Left ventricle myocardium superior (tissue), 1 donor: ENCODE measurements around the gene CCDC92. TPM values are rescaled to one million over a fixed set of nuclear protein-coding genes. Genes with fewer than 3 reads are reported as not detected.
A peak's percentile ranks its signal among the peaks of the same experiment; 100 is the strongest.

Experiments used
- ATAC-seq: fragments of 200-7000 bp; cut with Tn5 transposase; one replicate; pipeline ENCODE4 v1.9.1; 2020; ENCODE audit warnings: mild to moderate bottlenecking, moderate library complexity
- DNase-seq: peaks from one replicate; pipeline ENCODE4 v3.0.0-alpha.2; 2020
- intact Hi-C: fragments of 100-400 bp; cut with micrococcal nuclease; formaldehyde crosslinking; loops from one replicate; pipeline ENCODE4 v1.11.0; 2022
- total RNA-seq: library from RNA; stranded (reverse); fragmentation: NEBNext Ultra II Directional; extraction: Animal tissue kit (Norgen Biotek cat#: 25700); gene quantifications from one replicate; pipeline ENCODE4 v1.2.1, GENCODE V29; 2021
- donor health status: DM: no; HTN: yes; CAD: no; lungs with severe emphysema.

CCDC92 gene
- total RNA-seq, 1 donor from 2014 or later: 54.0 TPM

DNA sequence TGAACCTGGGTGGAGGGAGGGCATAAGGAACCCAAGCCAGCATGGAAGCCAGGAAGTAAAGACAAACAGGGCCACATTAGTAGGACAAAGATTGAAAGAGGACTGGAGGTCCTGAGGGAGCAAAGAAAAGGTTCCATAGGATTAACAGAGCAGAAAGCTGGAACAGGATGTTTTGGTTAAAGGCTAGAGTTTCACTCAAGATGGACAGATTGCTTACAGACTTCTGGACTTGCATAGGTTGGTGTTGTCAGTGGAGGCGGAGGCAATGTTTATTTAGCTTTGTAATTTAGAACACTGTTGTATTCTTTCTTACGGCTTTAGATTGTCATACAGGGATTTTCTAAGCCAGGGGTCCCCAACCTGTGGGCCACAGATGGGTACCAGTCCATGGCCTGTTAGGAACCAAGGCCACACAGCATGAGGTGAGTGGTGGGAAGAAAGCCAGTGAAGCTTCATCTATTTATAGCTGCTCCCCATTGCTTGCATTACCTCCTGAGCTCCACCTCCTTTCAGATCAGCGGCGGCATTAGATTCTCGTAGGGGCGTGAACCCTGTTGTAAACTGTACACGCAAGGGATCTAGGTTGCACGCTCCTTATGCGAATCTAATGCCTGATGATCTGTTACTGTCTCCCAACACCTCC is 31.7 kb upstream of the CCDC92 start:
- peak; percentile 34 for ATAC-seq
- DNase-seq: no peak
- intact Hi-C loops: no loop called here

DNA sequence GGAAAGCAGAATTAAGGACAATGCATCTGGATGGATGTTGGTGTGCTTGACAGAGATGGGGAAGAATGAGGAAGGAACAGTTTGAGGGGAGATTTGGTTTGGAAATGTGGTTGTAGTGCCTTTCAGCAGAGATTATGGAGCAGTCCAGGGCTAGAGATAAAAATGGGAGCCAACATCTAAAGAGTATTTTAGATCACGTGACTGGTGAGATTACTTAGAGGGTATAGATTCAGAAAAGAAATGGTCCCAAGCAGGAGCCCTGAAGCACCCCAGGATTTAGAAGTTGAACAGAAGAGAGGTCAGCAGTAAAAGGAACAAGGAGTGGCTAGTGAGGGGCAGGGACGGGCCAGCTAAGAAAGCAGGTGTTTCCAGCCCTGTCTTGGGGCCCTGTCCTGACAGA is 30.0 kb upstream of the CCDC92 start:
- no peak for ATAC-seq
- no peak for DNase-seq
- intact Hi-C loops: no loop called here

DNA sequence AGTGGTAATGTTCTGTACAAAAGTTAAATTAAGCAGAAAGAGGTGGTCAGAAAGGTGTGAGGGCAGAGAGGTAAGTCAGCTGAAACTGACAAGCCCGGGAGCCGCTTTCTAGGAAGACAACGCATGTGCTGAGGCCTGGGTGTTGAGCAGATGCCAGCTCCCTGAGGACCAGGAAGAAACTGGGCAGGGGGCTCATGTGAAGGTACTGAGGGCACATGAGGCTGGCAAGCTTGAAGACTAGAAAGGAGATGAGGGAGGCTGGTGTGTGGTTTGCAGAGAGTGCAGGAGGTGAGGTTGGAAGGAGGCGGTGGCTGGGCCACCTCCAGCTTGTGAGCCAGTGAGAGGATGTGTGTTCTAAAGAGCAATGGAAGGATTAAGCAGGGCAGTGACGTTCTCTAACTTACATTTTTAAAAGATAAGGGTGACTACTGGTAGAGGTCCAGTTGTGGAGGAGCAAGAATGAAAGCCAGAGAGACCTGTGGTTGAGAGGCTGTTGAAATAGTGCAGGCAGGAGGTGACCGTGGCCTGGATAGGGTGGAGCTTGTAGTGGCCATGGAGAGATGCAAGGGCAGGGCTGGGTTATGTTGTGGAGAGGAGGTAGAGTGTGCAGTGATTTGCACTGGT is 29.5 kb upstream of the CCDC92 start:
- intact Hi-C loops: no loop called here
- ATAC-seq (peak; percentile 63), DNase-seq (no peak)

DNA sequence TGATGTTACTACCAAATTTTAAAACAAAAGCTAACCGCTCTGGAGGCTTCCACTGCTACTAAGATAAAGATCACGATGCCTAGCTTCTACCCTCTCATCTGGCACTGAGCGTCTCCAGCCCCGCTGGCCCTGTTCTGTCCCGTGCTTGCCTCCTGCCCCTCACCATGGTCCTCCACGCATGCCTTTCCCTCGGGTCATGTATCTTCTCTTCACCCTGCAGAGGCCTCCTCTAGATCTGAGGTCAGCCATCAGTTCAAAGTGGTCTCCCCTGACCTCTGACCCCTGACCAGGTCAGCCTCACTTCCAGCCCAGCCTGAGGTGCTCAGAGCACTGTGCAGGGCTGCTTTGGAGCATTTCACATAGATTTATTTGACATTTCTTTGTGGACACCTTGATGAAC is 28.7 kb upstream of the CCDC92 start:
- DNase-seq: no peak
- intact Hi-C loops: no loop called here
- ATAC-seq: no peak

DNA sequence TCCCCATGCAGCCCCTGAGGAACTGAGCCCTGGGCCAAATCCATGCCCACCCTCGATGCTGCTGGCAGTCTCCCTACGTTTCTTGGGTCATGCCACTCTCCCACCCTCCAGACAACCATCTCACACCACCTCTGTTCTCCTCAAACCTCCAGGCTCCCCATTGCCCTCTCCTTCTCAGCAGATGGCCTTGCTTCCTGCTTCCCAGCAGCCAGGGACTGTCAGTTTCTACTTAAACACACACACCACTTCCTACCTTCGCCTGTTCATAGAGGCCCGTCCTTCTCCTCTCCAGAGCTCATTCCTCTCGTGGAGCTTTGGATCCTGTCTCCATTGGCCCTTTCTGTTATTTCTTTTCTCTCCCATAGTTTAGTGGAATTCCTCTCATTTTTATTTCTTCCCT is 27.5 kb upstream of the CCDC92 start:
- ATAC-seq (no peak), DNase-seq (no peak)
- intact Hi-C loops: no loop called here

DNA sequence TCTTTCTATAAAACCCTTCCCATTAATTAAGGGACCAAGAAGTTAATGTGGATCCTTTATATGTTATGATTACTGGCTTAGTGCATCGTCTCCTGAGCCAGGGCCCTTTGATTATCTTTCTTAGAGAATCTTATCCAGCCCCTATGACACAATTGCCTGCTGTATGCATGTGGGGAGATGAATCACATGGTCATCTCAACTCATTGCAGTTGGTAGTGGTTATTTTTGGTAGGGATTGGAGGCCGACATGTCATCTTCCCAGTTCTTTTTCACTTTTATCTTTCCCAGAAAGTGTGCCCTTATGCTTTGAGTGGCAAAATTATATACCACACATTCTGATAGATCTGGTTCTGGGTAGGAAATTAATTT is 26.3 kb upstream of the CCDC92 start:
- intact Hi-C loops: no loop called here
- DNase-seq (no peak), ATAC-seq (peak; percentile 18)

DNA sequence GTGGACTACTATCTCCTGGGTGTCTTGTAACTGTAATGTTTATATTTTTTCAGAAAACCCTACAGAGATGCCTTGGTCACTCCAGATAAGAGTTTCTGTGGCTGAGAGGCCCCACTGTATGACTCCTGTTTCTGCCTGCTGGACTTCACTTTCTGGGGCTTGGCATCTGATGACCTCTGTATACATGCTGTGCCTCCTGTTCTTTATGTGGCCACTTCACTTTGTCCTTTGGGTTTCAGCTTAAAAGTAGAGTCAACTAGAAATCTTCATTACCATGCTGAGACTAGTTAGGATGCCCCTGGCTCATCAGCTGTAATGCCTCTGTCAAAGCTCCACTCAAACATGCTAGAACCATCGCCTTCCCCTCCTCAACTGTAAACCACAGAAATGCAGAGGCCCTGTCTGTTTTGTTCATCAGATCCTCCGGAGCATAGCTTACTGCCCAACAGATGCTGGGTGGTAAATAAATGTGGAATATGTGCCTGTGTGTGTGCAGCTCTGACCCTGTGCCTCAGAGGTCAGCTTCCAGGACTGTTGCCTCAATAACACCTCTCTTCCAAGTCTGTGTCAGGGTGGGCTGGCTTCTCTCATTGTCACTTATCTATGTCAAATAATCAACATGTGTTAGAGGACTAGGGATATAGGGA is 25.8 kb upstream of the CCDC92 start:
- peak; percentile 8 for ATAC-seq
- no peak for DNase-seq
- intact Hi-C loops: no loop called here

DNA sequence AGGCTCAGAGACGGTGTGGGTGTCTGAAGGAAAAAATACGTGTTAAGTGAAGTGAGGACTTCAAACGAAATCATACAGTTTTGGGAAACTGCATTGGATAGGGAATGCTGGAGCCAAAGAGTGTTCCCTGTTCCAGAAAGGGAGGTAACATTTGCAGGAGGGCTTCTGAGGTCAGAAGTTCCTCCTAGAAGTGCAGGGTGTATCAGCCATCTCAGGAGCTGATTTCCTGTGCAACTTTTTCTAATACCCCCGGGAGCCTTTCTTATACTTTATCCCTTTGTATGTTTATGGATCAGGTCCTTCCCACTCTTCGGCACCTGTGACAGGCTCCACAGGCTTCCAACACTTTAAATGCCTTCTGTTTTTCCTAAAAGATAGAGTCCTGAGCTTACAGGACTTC is 25.3 kb upstream of the CCDC92 start:
- ATAC-seq (no peak), DNase-seq (no peak)
- intact Hi-C loops: no loop called here

DNA sequence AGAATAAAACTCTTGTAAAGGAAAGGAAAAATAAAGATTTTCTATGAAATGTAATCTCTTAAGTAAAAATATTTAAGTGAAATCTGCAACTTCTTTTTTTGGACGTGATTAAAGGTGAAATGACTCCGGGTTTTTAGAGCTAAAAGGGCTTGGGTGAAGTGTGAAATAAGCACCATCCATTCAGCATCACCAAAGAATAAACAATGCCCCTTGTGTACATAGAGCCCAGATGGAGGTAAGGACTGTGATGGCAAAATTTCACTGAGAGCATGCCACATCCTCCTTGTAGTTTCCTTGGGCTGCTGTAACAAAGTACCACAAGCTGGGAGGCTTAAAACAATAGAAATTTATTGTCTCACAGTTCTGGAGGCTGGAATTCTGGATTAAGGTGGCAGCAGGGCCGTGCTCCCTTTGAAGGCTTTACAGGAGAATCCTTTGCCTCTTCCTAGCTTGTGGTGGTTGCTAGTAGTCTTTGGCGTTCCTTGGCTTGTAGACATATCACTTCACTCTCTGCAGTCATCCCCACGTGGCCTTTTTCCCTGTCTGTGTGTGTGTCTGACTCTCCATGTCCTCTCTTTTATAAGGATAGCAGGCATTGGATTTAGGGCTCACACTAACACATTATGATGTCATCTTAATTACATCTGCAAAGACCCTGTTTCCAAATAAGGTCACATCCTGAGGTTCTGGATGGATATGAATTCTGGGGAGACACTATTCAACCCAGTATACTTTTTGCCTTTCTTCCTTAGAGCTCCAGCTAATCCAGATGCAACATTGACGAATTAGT is 24.6 kb upstream of the CCDC92 start:
- DNase-seq (no peak), ATAC-seq (no peak)
- intact Hi-C loops: no loop called here

DNA sequence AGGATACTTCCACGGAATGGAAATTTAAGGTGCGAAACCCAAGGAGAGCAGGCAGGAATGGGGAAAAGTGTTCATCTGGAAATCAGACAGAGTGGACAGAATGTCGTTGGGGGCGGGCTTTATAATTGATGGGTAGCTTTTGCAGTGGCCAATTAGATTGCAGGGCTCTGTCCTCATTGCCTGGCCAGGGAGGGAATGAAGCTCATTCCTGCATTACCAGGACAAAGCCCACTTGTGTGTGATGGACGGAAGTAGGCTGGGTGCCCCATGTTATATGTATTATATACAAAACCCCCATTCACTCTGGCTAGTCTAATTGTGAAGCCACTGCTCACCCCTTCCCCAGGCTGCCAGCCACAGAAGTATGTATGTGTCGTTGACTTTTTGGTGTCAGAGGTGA is 23.9 kb upstream of the CCDC92 start:
- no peak for ATAC-seq
- no peak for DNase-seq
- intact Hi-C loops: no loop called here

DNA sequence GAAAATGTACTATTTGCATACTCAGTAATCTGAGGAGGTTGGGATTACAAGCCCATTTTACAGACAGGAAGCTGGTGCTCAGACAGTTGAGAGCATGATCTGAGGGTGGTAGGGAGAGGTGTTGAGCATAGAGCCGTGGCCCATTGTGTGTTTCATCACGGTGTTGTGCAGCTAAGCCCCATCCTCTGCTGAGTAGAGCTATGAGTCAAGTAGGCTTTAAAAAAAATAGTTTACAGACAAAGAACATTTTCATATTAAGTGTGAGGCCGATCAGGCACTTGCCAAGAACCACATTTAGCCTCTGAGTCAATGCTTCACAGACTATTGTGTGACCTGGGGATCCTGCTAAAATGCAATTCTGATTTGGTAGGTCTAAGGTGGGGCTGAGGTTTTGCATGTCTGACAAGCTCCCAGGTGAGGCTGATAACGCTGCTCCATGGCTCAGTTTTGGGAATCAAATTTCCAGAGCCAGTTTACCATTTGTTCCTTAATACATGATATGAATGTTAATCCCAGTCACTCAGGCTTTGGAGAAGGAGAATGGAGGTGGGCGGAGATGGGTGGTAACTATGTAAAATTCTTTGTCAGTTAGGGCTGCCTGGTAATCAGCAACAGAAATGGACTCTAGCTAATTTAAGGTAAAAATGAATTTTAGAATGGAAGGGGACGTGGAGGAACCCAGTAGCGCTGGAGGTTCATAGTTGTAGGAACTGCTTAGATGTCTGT is 22.6 kb upstream of the CCDC92 start:
- peak; percentile 41 for ATAC-seq
- intact Hi-C loops: no loop called here
- DNase-seq: no peak

DNA sequence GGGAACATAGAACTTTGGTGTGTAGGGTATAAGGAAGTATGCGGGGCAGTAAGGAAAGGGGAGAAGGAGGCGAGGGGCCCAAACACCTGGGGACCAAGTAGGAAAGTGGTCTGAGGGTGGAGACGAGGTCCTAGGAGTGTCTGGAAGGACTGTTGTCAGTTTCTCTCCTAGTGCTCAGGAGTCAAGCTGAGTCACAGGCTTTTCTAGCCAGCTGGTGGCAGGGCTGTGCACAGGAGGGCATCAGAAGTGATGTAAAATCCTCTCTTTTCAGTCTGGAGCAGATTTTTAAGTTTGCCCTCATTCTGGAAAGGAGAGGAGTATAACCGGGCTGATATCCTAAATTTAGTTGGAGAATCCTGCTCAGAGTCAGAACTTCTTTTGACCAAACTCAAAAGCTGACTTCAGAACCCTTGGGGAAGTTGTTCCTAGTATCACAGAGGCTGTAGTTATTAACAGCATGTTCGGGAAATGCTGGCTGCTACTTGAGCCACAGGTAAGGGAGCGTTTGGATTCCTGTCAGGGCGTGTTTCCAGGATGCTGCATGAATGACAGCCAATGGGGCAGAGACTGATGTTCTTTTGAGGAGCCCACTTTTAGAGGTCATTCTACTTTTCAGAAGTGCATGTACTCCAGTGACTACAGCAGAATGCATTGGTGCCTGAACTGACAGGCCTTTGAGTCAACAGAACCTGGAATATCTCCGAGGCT is 19.6 kb upstream of the CCDC92 start:
- no peak for DNase-seq
- ATAC-seq: no peak

DNA sequence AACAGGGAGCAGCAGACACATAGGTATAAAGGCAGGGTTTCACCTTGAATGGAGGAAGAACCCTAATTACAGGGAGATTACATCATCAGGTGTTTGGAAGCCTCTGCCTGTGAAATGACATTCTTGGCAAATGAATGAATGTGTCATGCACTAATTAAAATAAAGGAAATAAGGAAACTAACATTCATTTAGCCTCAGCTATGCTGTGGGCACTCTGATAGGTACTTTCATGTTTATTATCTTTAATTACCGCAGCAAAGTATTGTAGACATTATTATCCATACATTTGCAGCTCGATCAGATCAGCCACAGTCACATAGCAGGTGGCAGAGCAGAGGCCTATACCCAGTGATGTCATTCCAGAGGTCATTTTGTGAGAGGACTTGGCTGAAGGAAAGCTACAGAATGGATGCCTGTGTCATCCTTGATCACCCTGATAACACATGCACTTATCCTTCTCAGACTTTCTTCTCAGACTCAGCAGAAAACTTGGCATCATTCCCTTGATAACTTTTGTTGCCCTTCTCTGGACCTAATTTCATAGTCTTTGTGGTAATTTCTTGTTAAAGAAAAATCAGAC is 18.8 kb upstream of the CCDC92 start:
- ATAC-seq: no peak
- intact Hi-C loops: no loop called here
- no peak for DNase-seq

More for the DNA sequence above, 19.6 kb upstream of the CCDC92 start:
- intact Hi-C loops: no loop called here

DNA sequence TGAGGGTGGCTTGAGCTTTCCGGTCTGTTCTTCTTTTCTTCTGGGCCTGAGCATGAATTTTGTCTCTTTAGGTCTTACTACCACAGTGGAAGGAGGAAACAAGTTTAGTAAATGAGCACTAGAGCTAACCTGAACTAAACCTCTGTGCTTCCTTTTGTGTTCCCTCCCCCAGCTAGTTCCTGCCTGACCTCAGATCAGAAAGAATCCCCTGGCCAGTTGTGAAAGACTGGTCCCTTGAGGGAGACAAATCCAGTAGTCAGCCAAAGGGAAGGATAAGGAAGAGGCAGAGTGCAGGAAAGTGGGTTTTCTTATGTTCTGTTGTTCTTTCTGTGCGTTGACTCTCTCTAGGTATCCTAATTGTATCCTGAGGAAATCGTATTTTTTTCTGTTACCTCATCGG is 17.9 kb upstream of the CCDC92 start:
- DNase-seq: no peak
- ATAC-seq: peak; percentile 46
- intact Hi-C loops: no loop called here

DNA sequence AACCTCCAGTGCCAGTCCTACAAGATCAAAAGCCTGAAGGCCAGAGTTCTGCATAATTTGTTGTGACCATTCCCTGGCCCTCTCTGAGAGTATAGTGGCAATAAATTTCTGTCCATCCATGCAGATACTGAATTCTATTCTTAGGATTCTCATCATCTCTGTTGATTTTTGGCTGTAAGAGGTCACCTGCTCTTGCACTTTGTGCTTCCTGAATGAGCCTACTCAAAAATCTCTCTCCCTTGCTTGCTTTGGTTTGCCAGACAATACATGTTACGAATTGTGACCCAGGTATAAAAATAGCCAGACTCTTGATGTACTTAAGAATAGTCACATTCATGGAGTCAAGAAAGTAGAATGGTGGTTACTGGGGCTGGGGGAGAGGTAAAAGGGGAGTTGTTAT is 17.1 kb upstream of the CCDC92 start:
- ATAC-seq: peak; percentile 59
- no peak for DNase-seq
- intact Hi-C loops: loop anchor here (10.0 kb wide), 1 partner anchor 85 kb away; no protein-coding TSS in a partner anchor

DNA sequence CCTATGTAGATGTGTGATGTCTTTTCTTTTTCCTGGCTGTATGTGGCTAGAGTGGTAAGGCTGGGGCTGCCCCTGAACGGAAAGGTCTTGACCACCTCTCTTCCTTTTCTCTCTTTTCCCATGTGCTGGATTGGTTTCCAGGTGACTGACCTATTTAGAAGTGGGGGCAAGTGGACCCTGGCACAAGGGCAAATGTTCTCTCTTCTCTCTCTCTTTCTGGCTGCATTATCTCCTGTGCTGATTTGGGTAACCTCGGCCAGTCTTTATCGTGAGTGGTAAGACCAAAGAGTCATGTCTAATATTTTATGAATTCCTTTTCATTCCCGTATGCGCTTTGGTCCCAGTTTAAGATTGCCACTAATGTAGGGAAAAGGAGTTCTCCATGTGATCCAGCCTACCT is 16.5 kb upstream of the CCDC92 start:
- ATAC-seq: no peak
- intact Hi-C loops: loop anchor here (10.0 kb wide), 1 partner anchor 84 kb away; no protein-coding TSS in a partner anchor
- no peak for DNase-seq

DNA sequence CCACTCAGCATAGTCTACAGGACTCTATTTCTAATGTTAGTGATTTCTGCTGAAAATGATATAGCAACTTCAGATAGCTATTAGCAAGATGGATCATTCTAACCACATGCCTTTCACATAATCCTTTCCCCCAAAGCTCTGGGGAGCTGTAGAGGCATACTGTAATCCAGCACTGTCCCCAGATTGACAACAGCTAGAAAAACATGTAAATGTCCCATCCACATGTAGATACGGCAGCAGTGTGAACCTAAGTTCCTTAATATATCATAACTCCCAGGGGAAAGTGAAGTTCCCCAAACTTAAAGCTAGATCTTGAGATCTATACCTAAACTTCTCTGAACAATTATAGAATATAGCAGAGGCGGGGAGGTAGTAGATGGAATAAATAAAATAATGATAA is 14.4 kb upstream of the CCDC92 start:
- no peak for DNase-seq
- intact Hi-C loops: loop anchor here (10.0 kb wide), 1 partner anchor 82 kb away; no protein-coding TSS in a partner anchor
- no peak for ATAC-seq

DNA sequence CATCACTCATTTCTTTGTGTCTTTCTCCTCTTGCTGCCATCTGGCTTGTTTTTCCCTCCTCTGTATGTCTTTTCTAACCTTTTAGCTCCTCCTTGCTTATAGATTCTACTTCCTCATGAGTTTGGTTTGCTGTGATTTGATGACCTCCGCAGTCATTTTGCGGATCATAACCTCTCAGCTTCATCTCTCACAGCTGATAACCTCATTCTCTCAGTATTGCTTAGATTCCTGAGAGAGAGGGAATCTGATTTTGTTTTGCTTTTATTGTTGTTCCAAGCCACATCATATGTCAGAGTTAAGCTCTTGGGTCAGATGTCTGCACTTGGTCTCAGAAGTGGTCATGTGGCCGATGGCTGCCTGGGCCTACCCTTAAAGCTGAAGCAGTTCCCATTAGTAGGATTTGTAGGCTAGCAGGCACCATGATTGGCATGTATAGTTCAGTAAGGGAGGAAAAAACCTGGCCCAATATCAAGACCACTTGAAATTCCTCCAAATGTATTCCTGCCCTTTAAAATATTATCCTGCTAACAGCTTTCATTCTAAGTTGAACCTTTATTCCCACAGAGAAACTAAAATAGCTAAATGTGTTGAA is 13.8 kb upstream of the CCDC92 start:
- peak; percentile 34 for DNase-seq
- ATAC-seq: peak; percentile 53
- intact Hi-C loops: loop anchor here (10.0 kb wide), 1 partner anchor 82 kb away; no protein-coding TSS in a partner anchor
